NT2/D1 (cell line): ENCODE measurements around the gene DTNB.

Source experiments
- DNase-seq: peaks from one replicate; pipeline ENCODE4 v3.0.0-alpha.2; 2011; ENCODE audit warnings: low read depth, low spot score
- H3K27me3 ChIP-seq: 2 replicates; pipeline ENCODE4 v1.6.0; 2011; ENCODE audit warnings: mild to moderate bottlenecking; ENCODE audit not compliant: insufficient read length, insufficient read depth
- H3K36me3 ChIP-seq: 2 replicates; pipeline ENCODE4 v1.6.1; 2011; ENCODE audit warnings: mild to moderate bottlenecking, low read length, mixed read lengths; ENCODE audit not compliant: insufficient read depth, insufficient read length
- H3K4me1 ChIP-seq: 2 replicates; pipeline ENCODE4 v1.5.1; 2011; ENCODE audit not compliant: insufficient read depth, insufficient read length
- H3K4me3 ChIP-seq: 2 replicates; pipeline ENCODE4 v1.5.1; 2011; ENCODE audit warnings: low read depth; ENCODE audit not compliant: insufficient read length
- H3K9ac ChIP-seq: 2 replicates; pipeline ENCODE4 v1.6.0; 2011; ENCODE audit warnings: low read depth; ENCODE audit not compliant: insufficient read length
- H3K9me3 ChIP-seq: 2 replicates; pipeline ENCODE4 v1.5.1; 2011; ENCODE audit warnings: mild to moderate bottlenecking, low read length; ENCODE audit not compliant: insufficient read depth
- SUZ12 ChIP-seq: IDR thresholded peaks from 2 replicates; pipeline ENCODE4 v1.6.1; 2011; ENCODE audit not compliant: insufficient read length, insufficient read depth; ENCODE audit errors: extremely low read depth
- YY1 ChIP-seq: IDR thresholded peaks from 2 replicates; pipeline ENCODE4 v1.6.1; 2011; ENCODE audit not compliant: insufficient read length, insufficient read depth
- ZNF274 ChIP-seq: IDR thresholded peaks from 2 replicates; pipeline ENCODE4 v1.6.1; 2011; ENCODE audit warnings: mild to moderate bottlenecking, low read depth, low read length

The DTNB gene

GRCh38 chr2:25588576-25588975 lies 84.8 kb downstream of the DTNB start:
- Histone ChIP-seq H3K4me1 (peaks cover 2% of the 10 kb centered on the region), H3K36me3 (no peaks in the 10 kb centered on the region), H3K4me3 (no peak overlapping the region), H3K9me3 (no peaks in the 10 kb centered on the region), H3K9ac (no peak overlapping the region), H3K27me3 (no peaks in the 10 kb centered on the region)
- DNase-seq: no peak
- TF ChIP-seq YY1: no peak
- TF ChIP-seq ZNF274: no peak
- no peak for TF ChIP-seq SUZ12

- Histone ChIP-seq H3K9me3 (no peaks in the 10 kb centered on the region), H3K36me3 (no peaks in the 10 kb centered on the region), H3K4me3 (no peak overlapping the region), H3K27me3 (no peaks in the 10 kb centered on the region), H3K9ac (no peak overlapping the region), H3K4me1 (no peaks in the 10 kb centered on the region)
- TF ChIP-seq ZNF274: no peak
- TF ChIP-seq SUZ12: no peak
- no peak for TF ChIP-seq YY1
- DNase-seq: no peak
These were observed 86.0 kb downstream of the DTNB start for GRCh38 chr2:25587361-25587760.

- no peaks in the 10 kb centered on the region for H3K4me1 ChIP-seq
- TF ChIP-seq ZNF274: no peak
- TF ChIP-seq SUZ12: no peak
- TF ChIP-seq YY1: no peak
- H3K9me3 ChIP-seq: no peaks in the 10 kb centered on the region
- H3K36me3 ChIP-seq: no peaks in the 10 kb centered on the region
- no peak for DNase-seq
- H3K27me3 ChIP-seq: no peaks in the 10 kb centered on the region
- no peak overlapping the region for H3K9ac ChIP-seq
- H3K4me3 ChIP-seq: no peak overlapping the region
These were observed 86.6 kb downstream of the DTNB start for GRCh38 chr2:25586726-25587144.

GRCh38 chr2:25585189-25585588 lies 88.2 kb downstream of the DTNB start:
- DNase-seq: no peak
- TF ChIP-seq YY1 (no peak), ZNF274 (no peak), SUZ12 (no peak)
- no peak overlapping the region for H3K9ac ChIP-seq
- H3K4me1 ChIP-seq: no peaks in the 10 kb centered on the region
- H3K9me3 ChIP-seq: no peaks in the 10 kb centered on the region
- no peaks in the 10 kb centered on the region for H3K27me3 ChIP-seq
- no peaks in the 10 kb centered on the region for H3K36me3 ChIP-seq
- no peak overlapping the region for H3K4me3 ChIP-seq

- Histone ChIP-seq H3K4me1 (no peaks in the 10 kb centered on the region), H3K36me3 (no peaks in the 10 kb centered on the region), H3K4me3 (no peak overlapping the region), H3K27me3 (no peaks in the 10 kb centered on the region), H3K9me3 (no peaks in the 10 kb centered on the region), H3K9ac (no peak overlapping the region)
- TF ChIP-seq YY1: no peak
- no peak for TF ChIP-seq ZNF274
- no peak for TF ChIP-seq SUZ12
- no peak for DNase-seq
These were observed 91.1 kb downstream of the DTNB start for GRCh38 chr2:25582077-25582830.

GRCh38 chr2:25576596-25576995 lies 96.8 kb downstream of the DTNB start:
- Histone ChIP-seq H3K27me3 (no peaks in the 10 kb centered on the region), H3K9me3 (no peaks in the 10 kb centered on the region), H3K4me3 (no peak overlapping the region), H3K9ac (no peak overlapping the region), H3K4me1 (no peaks in the 10 kb centered on the region), H3K36me3 (peaks cover 2% of the 10 kb centered on the region)
- TF ChIP-seq ZNF274: no peak
- no peak for TF ChIP-seq YY1
- TF ChIP-seq SUZ12: no peak
- no peak for DNase-seq

GRCh38 chr2:25572638-25573037 lies 100.7 kb downstream of the DTNB start:
- Histone ChIP-seq H3K9ac (no peak overlapping the region), H3K27me3 (no peaks in the 10 kb centered on the region), H3K4me3 (no peak overlapping the region), H3K36me3 (peaks cover 2% of the 10 kb centered on the region), H3K9me3 (no peaks in the 10 kb centered on the region), H3K4me1 (no peaks in the 10 kb centered on the region)
- DNase-seq: no peak
- TF ChIP-seq YY1: no peak
- no peak for TF ChIP-seq SUZ12
- no peak for TF ChIP-seq ZNF274
